ENCODE data around the gene IFIH1.

The IFIH1 gene

DNA sequence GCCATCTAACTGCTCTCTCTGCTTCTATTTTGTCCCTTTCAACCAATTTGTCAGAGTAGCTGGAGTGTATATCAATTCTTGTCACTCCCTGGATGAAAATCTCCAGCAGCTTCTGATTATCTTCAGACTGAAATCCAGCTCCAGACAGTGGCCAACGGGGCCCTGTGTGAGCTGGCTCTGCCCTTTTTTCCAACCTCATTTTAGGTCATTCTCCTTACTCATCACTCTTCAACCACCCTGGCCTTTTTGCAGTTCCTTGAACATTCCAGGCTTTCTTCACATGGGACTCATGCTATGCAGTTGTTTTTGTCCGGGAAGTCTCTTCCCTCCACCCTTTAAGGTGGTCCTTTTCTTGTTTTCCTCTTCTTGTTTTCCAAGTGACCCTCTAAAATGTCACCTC lies 59.8 kb downstream of the IFIH1 start:
- no peaks in the 10 kb centered on the region for H3K79me2 ChIP-seq (ENCODE audit: insufficient read depth, low read length)
- no peak overlapping the region for H2AFZ ChIP-seq (ENCODE audit: low read length)
- no peaks in the 10 kb centered on the region for H4K20me1 ChIP-seq (ENCODE audit: insufficient read depth, low read length, poor library complexity, severe bottlenecking)
- H3K9me2 ChIP-seq (replicated peaks; ENCODE audit: low read depth, low read length) = no peaks in the 10 kb centered on the region
- H3K4me2 ChIP-seq (ENCODE audit: low read depth, low read length, poor library complexity, severe bottlenecking) = no peak overlapping the region
- TF ChIP-seq, protein P1, sequence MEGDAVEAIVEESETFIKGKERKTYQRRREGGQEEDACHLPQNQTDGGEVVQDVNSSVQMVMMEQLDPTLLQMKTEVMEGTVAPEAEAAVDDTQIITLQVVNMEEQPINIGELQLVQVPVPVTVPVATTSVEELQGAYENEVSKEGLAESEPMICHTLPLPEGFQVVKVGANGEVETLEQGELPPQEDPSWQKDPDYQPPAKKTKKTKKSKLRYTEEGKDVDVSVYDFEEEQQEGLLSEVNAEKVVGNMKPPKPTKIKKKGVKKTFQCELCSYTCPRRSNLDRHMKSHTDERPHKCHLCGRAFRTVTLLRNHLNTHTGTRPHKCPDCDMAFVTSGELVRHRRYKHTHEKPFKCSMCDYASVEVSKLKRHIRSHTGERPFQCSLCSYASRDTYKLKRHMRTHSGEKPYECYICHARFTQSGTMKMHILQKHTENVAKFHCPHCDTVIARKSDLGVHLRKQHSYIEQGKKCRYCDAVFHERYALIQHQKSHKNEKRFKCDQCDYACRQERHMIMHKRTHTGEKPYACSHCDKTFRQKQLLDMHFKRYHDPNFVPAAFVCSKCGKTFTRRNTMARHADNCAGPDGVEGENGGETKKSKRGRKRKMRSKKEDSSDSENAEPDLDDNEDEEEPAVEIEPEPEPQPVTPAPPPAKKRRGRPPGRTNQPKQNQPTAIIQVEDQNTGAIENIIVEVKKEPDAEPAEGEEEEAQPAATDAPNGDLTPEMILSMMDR (conservative IDR thresholded peaks at IDR 0.05; ENCODE audit: low read length) = no peak
- TF ChIP-seq EZH2phosphoT487 (IDR thresholded peaks at IDR 0.05; ENCODE audit: borderline replicate concordance) = no peak
- no peaks in the 10 kb centered on the region for H3K27me3 ChIP-seq (ENCODE audit: insufficient read depth, low read length, poor library complexity, severe bottlenecking)
- no peaks in the 10 kb centered on the region for H3K9me3 ChIP-seq (ENCODE audit: insufficient read depth, low read depth, low read length)
- no peaks in the 10 kb centered on the region for H3K36me3 ChIP-seq (ENCODE audit: insufficient read depth, low read length)
- H3F3A ChIP-seq (ENCODE audit: low read depth) = peaks cover 4% of the 10 kb centered on the region
- H3K9ac ChIP-seq (ENCODE audit: low read depth, low read length, poor library complexity, severe bottlenecking) = no peak overlapping the region
- H3K4me1 ChIP-seq (ENCODE audit: insufficient read depth, low read length, poor library complexity, severe bottlenecking) = peaks cover 20% of the 10 kb centered on the region
- no peak overlapping the region for H3K4me3 ChIP-seq (ENCODE audit: low read length, poor library complexity, severe bottlenecking)

GRCh38 chr2:162258169-162258568 lies 60.3 kb downstream of the IFIH1 start:
- Histone ChIP-seq H3K4me2 (ENCODE audit: low read depth, low read length, poor library complexity, severe bottlenecking) (no peak overlapping the region), H2AFZ (ENCODE audit: low read length) (no peak overlapping the region; the same call in 1 of the 2 replicates), H3K4me3 (ENCODE audit: low read length, poor library complexity, severe bottlenecking) (no peak overlapping the region), H3K79me2 (ENCODE audit: insufficient read depth, low read length) (no peaks in the 10 kb centered on the region), H4K20me1 (ENCODE audit: insufficient read depth, low read length, poor library complexity, severe bottlenecking) (no peaks in the 10 kb centered on the region), H3K27me3 (ENCODE audit: insufficient read depth, low read length, poor library complexity, severe bottlenecking) (no peaks in the 10 kb centered on the region), H3K9me2 (replicated peaks; ENCODE audit: low read depth, low read length) (no peaks in the 10 kb centered on the region), H3K36me3 (ENCODE audit: insufficient read depth, low read length) (no peaks in the 10 kb centered on the region), H3K9me3 (ENCODE audit: insufficient read depth, low read depth, low read length) (no peaks in the 10 kb centered on the region), H3F3A (ENCODE audit: low read depth) (peaks cover 4% of the 10 kb centered on the region), H3K4me1 (ENCODE audit: insufficient read depth, low read length, poor library complexity, severe bottlenecking) (peaks cover 20% of the 10 kb centered on the region), H3K9ac (ENCODE audit: low read depth, low read length, poor library complexity, severe bottlenecking) (no peak overlapping the region)
- TF ChIP-seq EZH2phosphoT487 (IDR thresholded peaks at IDR 0.05; ENCODE audit: borderline replicate concordance) = no peak
- TF ChIP-seq, protein P1 (conservative IDR thresholded peaks at IDR 0.05; ENCODE audit: low read length) = no peak

- Histone ChIP-seq H3K9me3 (ENCODE audit: insufficient read depth, low read depth, low read length) (no peaks in the 10 kb centered on the region), H3K4me1 (ENCODE audit: insufficient read depth, low read length, poor library complexity, severe bottlenecking) (peaks cover 20% of the 10 kb centered on the region), H3K4me2 (ENCODE audit: low read depth, low read length, poor library complexity, severe bottlenecking) (no peak overlapping the region), H3K4me3 (ENCODE audit: low read length, poor library complexity, severe bottlenecking) (no peak overlapping the region), H2AFZ (ENCODE audit: low read length) (peak overlapping the region; percentile 45; the same call in 1 of the 2 replicates), H3K79me2 (ENCODE audit: insufficient read depth, low read length) (no peaks in the 10 kb centered on the region), H3F3A (ENCODE audit: low read depth) (peaks cover 4% of the 10 kb centered on the region), H3K27me3 (ENCODE audit: insufficient read depth, low read length, poor library complexity, severe bottlenecking) (no peaks in the 10 kb centered on the region), H4K20me1 (ENCODE audit: insufficient read depth, low read length, poor library complexity, severe bottlenecking) (no peaks in the 10 kb centered on the region), H3K9ac (ENCODE audit: low read depth, low read length, poor library complexity, severe bottlenecking) (no peak overlapping the region), H3K36me3 (ENCODE audit: insufficient read depth, low read length) (no peaks in the 10 kb centered on the region), H3K9me2 (replicated peaks; ENCODE audit: low read depth, low read length) (no peaks in the 10 kb centered on the region)
- TF ChIP-seq, protein P1 (conservative IDR thresholded peaks at IDR 0.05; ENCODE audit: low read length) = no peak
- TF ChIP-seq EZH2phosphoT487 (IDR thresholded peaks at IDR 0.05; ENCODE audit: borderline replicate concordance) = no peak
These were observed 61.1 kb downstream of the IFIH1 start for GRCh38 chr2:162257425-162257824.
